Smooth muscle cell (in vitro differentiated cells): ENCODE data around the gene TH. TPM values are rescaled to one million over a fixed set of nuclear protein-coding genes. Genes with fewer than 3 reads are reported as not detected.

Source experiments
- DNase-seq: peaks from one replicate; lab custom pipeline; 2025; ENCODE audit not compliant: unreplicated experiment; lab: John Stamatoyannopoulos, UW
- H2AFZ ChIP-seq: fragments of 200-600 bp; sonication (generic); 2 replicates; pipeline ENCODE4 v1.6.0; 2016; ENCODE audit warnings: antibody characterized with exemption, low read depth, mild to moderate bottlenecking
- H3F3A ChIP-seq: fragments of 200-600 bp; sonication (generic); 2 replicates; pipeline ENCODE4 v1.6.0; 2017; ENCODE audit warnings: antibody characterized with exemption, low read depth
- H3K27ac ChIP-seq: fragments of 200-600 bp; sonication (generic); 2 replicates; pipeline ENCODE4 v1.5.1; 2016; ENCODE audit warnings: low read depth, mild to moderate bottlenecking
- H3K27me3 ChIP-seq: fragments of 200-600 bp; sonication (generic); 2 replicates; pipeline ENCODE4 v1.6.1; 2016; ENCODE audit warnings: low read depth, mild to moderate bottlenecking
- H3K36me3 ChIP-seq: fragments of 200-600 bp; sonication (generic); 2 replicates; pipeline ENCODE4 v1.5.1; 2016; ENCODE audit warnings: low read depth
- H3K4me1 ChIP-seq: fragments of 200-600 bp; sonication (generic); 2 replicates; pipeline ENCODE4 v1.5.1; 2016; ENCODE audit warnings: low read depth
- H3K4me2 ChIP-seq: fragments of 200-600 bp; sonication (generic); 2 replicates; pipeline ENCODE4 v1.6.0; 2016; ENCODE audit warnings: mild to moderate bottlenecking
- H3K4me3 ChIP-seq: fragments of 200-600 bp; sonication (generic); 2 replicates; pipeline ENCODE4 v1.5.1; 2016; ENCODE audit warnings: mild to moderate bottlenecking
- H3K79me2 ChIP-seq: fragments of 200-600 bp; sonication (generic); 2 replicates; pipeline ENCODE4 v1.6.0; 2016; ENCODE audit warnings: low read depth, mild to moderate bottlenecking
- H3K9ac ChIP-seq: fragments of 200-600 bp; sonication (generic); 2 replicates; pipeline ENCODE4 v1.6.0; 2016; ENCODE audit warnings: low read depth
- H3K9me3 ChIP-seq: fragments of 200-600 bp; sonication (generic); replicated peaks from 2 replicates; pipeline ENCODE4 v1.5.1; 2016; ENCODE audit warnings: low read depth
- H4K20me1 ChIP-seq: fragments of 200-600 bp; sonication (generic); 2 replicates; pipeline ENCODE4 v1.6.0; 2016; ENCODE audit warnings: low read depth
- CTCF ChIP-seq: fragments of 200-600 bp; sonication (generic); IDR thresholded peaks from 2 replicates; pipeline ENCODE4 v1.5.1; 2017; ENCODE audit warnings: borderline replicate concordance, mild to moderate bottlenecking, antibody characterized with exemption; ENCODE audit not compliant: insufficient read depth, poor library complexity, severe bottlenecking
- WGBS: methylation state at CpG from one replicate; pipeline ENCODE4 v1.1.7; 2016; ENCODE audit warnings: low lambda C conversion rate; 5-methylcytosine and 5-hydroxymethylcytosine counted together
- polyA plus RNA-seq: library from polyadenylated mRNA; unstranded; fragments of >200 nt; fragmentation: Nextera tagmentation; extraction: Ambion mirVana; gene quantifications from 2 replicates; pipeline ENCODE4 v1.2.1, GENCODE V29; 2016
- total RNA-seq: library from RNA; depleted of rRNA; stranded (reverse); fragments of >200 nt; gene quantifications from 2 replicates; pipeline ENCODE4 v1.2.3, GENCODE V29; 2014

The TH gene
- total and polyA plus RNA-seq, 2 experiments from 2014 or later = not detected

GRCh38 chr11:2200957-2201519, 29.4 kb upstream of the TH start:
- Histone ChIP-seq H4K20me1 (no peaks in the 10 kb centered on the region), H3K36me3 (no peaks in the 10 kb centered on the region), H3K9ac (no peak overlapping the region), H3K9me3 (no peaks in the 10 kb centered on the region), H2AFZ (no peak overlapping the region), H3K4me1 (no peaks in the 10 kb centered on the region), H3K4me2 (no peak overlapping the region), H3F3A (no peaks in the 10 kb centered on the region), H3K27me3 (no peaks in the 10 kb centered on the region), H3K4me3 (no peak overlapping the region), H3K27ac (no peak overlapping the region), H3K79me2 (no peaks in the 10 kb centered on the region)
- WGBS = 92% methylated on average over 1 of the region's 1 CpG
- no peak for DNase-seq
- TF ChIP-seq CTCF = no peak

GRCh38 chr11:2200536-2200935, 28.9 kb upstream of the TH start:
- Histone ChIP-seq H3K79me2 (no peaks in the 10 kb centered on the region), H3F3A (no peaks in the 10 kb centered on the region), H3K4me1 (no peaks in the 10 kb centered on the region), H3K9ac (no peak overlapping the region), H3K27ac (no peak overlapping the region), H2AFZ (no peak overlapping the region), H3K4me3 (no peak overlapping the region), H4K20me1 (no peaks in the 10 kb centered on the region), H3K36me3 (no peaks in the 10 kb centered on the region), H3K9me3 (no peaks in the 10 kb centered on the region), H3K4me2 (no peak overlapping the region), H3K27me3 (no peaks in the 10 kb centered on the region)
- no peak for TF ChIP-seq CTCF
- DNase-seq = no peak
- 86% methylated on average over 11 of the region's 11 CpGs for WGBS

DNA sequence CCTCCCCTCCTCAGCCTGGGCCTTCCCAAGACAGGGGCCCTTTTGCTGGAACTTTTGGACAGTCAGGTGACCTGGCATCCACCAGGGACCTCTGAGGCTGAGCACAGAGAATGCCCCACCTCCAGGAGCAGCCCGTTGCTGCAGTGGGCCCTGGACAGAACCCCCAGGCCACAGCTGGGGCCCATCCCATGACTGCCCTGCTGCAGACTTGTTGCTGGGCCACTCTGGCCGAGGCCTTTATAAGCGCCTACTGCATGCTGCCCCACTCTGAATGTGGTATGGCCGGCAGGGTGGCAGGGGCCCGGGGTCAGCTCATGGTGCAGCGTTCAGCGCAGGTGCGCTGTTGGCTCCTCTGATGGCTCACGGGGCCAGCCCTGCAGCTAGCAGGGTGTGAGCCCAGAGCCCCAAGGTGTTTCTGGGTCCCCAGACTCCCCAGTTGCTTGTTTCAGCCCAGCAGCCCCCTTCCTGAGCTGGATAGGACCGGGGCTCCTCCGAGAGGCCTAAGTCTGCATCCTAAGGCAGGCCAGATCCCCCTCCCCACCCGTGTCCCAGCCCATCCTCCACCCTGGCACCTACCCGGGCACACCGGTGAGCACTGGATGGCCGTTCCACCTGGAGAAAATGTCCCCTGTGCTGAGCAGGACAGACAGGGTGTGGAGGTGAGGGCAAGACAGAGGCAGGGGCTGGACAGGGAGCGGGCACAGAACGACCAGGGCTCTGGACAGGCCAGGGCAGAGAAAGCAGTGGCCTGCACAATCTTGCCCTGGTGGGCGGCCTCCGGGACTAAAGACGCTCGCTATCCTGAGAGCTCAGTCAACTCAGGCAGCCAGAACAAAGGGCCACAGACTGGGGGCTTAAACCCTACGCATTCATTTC, 28.1 kb upstream of the TH start:
- no peaks in the 10 kb centered on the region for H3K4me1 ChIP-seq
- H3K27ac ChIP-seq = no peak overlapping the region
- H3K36me3 ChIP-seq = no peaks in the 10 kb centered on the region
- H3K4me3 ChIP-seq = no peak overlapping the region
- no peaks in the 10 kb centered on the region for H4K20me1 ChIP-seq
- no peak overlapping the region for H3K4me2 ChIP-seq
- H3F3A ChIP-seq = no peaks in the 10 kb centered on the region
- no peaks in the 10 kb centered on the region for H3K79me2 ChIP-seq
- H3K27me3 ChIP-seq = no peaks in the 10 kb centered on the region
- WGBS = 93% methylated on average over 22 of the region's 22 CpGs
- TF ChIP-seq CTCF = no peak
- no peak overlapping the region for H3K9ac ChIP-seq
- no peak overlapping the region for H2AFZ ChIP-seq
- DNase-seq = no peak
- no peaks in the 10 kb centered on the region for H3K9me3 ChIP-seq
